Adipocyte (in vitro differentiated cells): ENCODE measurements around the gene RUNX2.
"Not testable (repeated sequence)": the region's sequence is repeated elsewhere in the genome, so short reads cannot be mapped to it uniquely, and the experiment has no call there.

Experiments
- DNase-seq: peaks from one replicate; pipeline ENCODE4 v3.0.0-alpha.2; 2015; ENCODE audit warnings: low read depth
- H3K27me3 ChIP-seq: replicated peaks from 2 replicates; pipeline ENCODE4 v1.7.0; 2013; ENCODE audit warnings: mild to moderate bottlenecking, low read length, moderate library complexity; ENCODE audit not compliant: control insufficient read depth, insufficient read depth
- H3K36me3 ChIP-seq: 2 replicates; pipeline ENCODE4 v1.7.0; 2013; ENCODE audit warnings: low read length, mild to moderate bottlenecking, moderate library complexity; ENCODE audit not compliant: control insufficient read depth, insufficient read depth, severe bottlenecking
- H3K4me1 ChIP-seq: 2 replicates; pipeline ENCODE4 v1.7.0; 2013; ENCODE audit warnings: mild to moderate bottlenecking, low read length, moderate library complexity; ENCODE audit not compliant: control insufficient read depth, insufficient read depth
- H3K4me3 ChIP-seq: 2 replicates; pipeline ENCODE4 v1.7.0; 2013; ENCODE audit warnings: mild to moderate bottlenecking, low read length, moderate library complexity
- H3K9ac ChIP-seq: 2 replicates; pipeline ENCODE4 v1.7.0; 2013; ENCODE audit warnings: mild to moderate bottlenecking, low read length, moderate library complexity
- H3K9me3 ChIP-seq: 2 replicates; pipeline ENCODE4 v1.7.0; 2013; ENCODE audit warnings: mild to moderate bottlenecking, low read length, moderate library complexity; ENCODE audit not compliant: control insufficient read depth

The RUNX2 gene

GRCh38 chr6:45553730-45554344 lies 225.7 kb downstream of the RUNX2 start:
- Histone ChIP-seq H3K4me1 (peaks cover 22% of the 10 kb centered on the region), H3K4me3 (no peak overlapping the region), H3K27me3 (no peaks in the 10 kb centered on the region), H3K36me3 (no peaks in the 10 kb centered on the region), H3K9me3 (no peaks in the 10 kb centered on the region), H3K9ac (no peak overlapping the region)
- DNase-seq: no peak

- Histone ChIP-seq H3K4me3 (no peak overlapping the region), H3K9me3 (no peaks in the 10 kb centered on the region), H3K27me3 (no peaks in the 10 kb centered on the region), H3K4me1 (peaks cover 22% of the 10 kb centered on the region), H3K36me3 (no peaks in the 10 kb centered on the region), H3K9ac (no peak overlapping the region)
- peak; percentile 42 for DNase-seq
These were observed 226.5 kb downstream of the RUNX2 start for GRCh38 chr6:45554591-45554990.

GRCh38 chr6:45555981-45556771 lies 228.0 kb downstream of the RUNX2 start:
- H3K36me3 ChIP-seq: no peaks in the 10 kb centered on the region
- peak; percentile 69 for DNase-seq
- no peaks in the 10 kb centered on the region for H3K9me3 ChIP-seq
- H3K4me1 ChIP-seq: peaks cover 22% of the 10 kb centered on the region
- peak overlapping the region; percentile 76 for H3K4me3 ChIP-seq
- no peaks in the 10 kb centered on the region for H3K27me3 ChIP-seq
- peak overlapping the region; percentile 78 for H3K9ac ChIP-seq

GRCh38 chr6:45556828-45557227 lies 228.7 kb downstream of the RUNX2 start:
- peak; percentile 23 for DNase-seq
- Histone ChIP-seq H3K9ac (peak overlapping the region; percentile 78), H3K4me1 (peaks cover 22% of the 10 kb centered on the region)

GRCh38 chr6:45557454-45557853 lies 229.3 kb downstream of the RUNX2 start:
- Histone ChIP-seq H3K4me3 (no peak overlapping the region), H3K9ac (no peak overlapping the region), H3K36me3 (no peaks in the 10 kb centered on the region), H3K4me1 (peaks cover 22% of the 10 kb centered on the region), H3K9me3 (no peaks in the 10 kb centered on the region), H3K27me3 (no peaks in the 10 kb centered on the region)
- no peak for DNase-seq

More at GRCh38 chr6:45556828-45557227, 228.7 kb downstream of the RUNX2 start:
- Histone ChIP-seq H3K27me3 (no peaks in the 10 kb centered on the region), H3K9me3 (no peaks in the 10 kb centered on the region), H3K36me3 (no peaks in the 10 kb centered on the region), H3K4me3 (peak overlapping the region; percentile 76)

- no peak for DNase-seq
- H3K27me3 ChIP-seq: no peaks in the 10 kb centered on the region
- H3K4me3 ChIP-seq: no peak overlapping the region
- no peaks in the 10 kb centered on the region for H3K9me3 ChIP-seq
- no peaks in the 10 kb centered on the region for H3K36me3 ChIP-seq
- H3K9ac ChIP-seq: no peak overlapping the region
- H3K4me1 ChIP-seq: peaks cover 29% of the 10 kb centered on the region
These were observed 230.7 kb downstream of the RUNX2 start for GRCh38 chr6:45558858-45559257.

- DNase-seq: not testable (repeated sequence)
These were observed 232.2 kb downstream of the RUNX2 start for GRCh38 chr6:45560321-45560820.

GRCh38 chr6:45562171-45562570 lies 234.0 kb downstream of the RUNX2 start:
- Histone ChIP-seq H3K4me1 (peaks cover 7% of the 10 kb centered on the region), H3K9me3 (no peaks in the 10 kb centered on the region), H3K27me3 (no peaks in the 10 kb centered on the region), H3K4me3 (no peak overlapping the region), H3K9ac (no peak overlapping the region), H3K36me3 (no peaks in the 10 kb centered on the region)
- no peak for DNase-seq

More at GRCh38 chr6:45560321-45560820, 232.2 kb downstream of the RUNX2 start:
- not testable (repeated sequence) for H3K36me3 ChIP-seq, H3K27me3 ChIP-seq, H3K9ac ChIP-seq, H3K9me3 ChIP-seq, H3K4me3 ChIP-seq
- peaks cover 21% of the 10 kb centered on the region for H3K4me1 ChIP-seq

GRCh38 chr6:45563041-45563440 lies 234.9 kb downstream of the RUNX2 start:
- Histone ChIP-seq H3K4me1 (peaks cover 7% of the 10 kb centered on the region), H3K9me3 (no peaks in the 10 kb centered on the region), H3K4me3 (no peak overlapping the region), H3K27me3 (no peaks in the 10 kb centered on the region), H3K36me3 (no peaks in the 10 kb centered on the region), H3K9ac (no peak overlapping the region)
- DNase-seq: no peak

- Histone ChIP-seq H3K27me3 (no peaks in the 10 kb centered on the region), H3K36me3 (no peaks in the 10 kb centered on the region), H3K4me1 (peaks cover 7% of the 10 kb centered on the region), H3K4me3 (no peak overlapping the region), H3K9ac (no peak overlapping the region), H3K9me3 (no peaks in the 10 kb centered on the region)
- DNase-seq: no peak
These were observed 235.7 kb downstream of the RUNX2 start for GRCh38 chr6:45563844-45564243.

- Histone ChIP-seq H3K9ac (no peak overlapping the region), H3K27me3 (no peaks in the 10 kb centered on the region), H3K36me3 (no peaks in the 10 kb centered on the region), H3K4me1 (peaks cover 12% of the 10 kb centered on the region), H3K9me3 (no peaks in the 10 kb centered on the region), H3K4me3 (no peak overlapping the region)
- peak; percentile 64 for DNase-seq
These were observed 238.8 kb downstream of the RUNX2 start for GRCh38 chr6:45566882-45567281.
